ENCODE data around the gene SLC4A3.
"Not testable (repeated sequence)": the region's sequence is repeated elsewhere in the genome, so short reads cannot be mapped to it uniquely, and the experiment has no call there.

SLC4A3 gene

GRCh38 chr2:219648963-219649362 is 21.5 kb downstream of the SLC4A3 start:
- no peak for DNase-seq (ENCODE audit: low read depth)

DNA sequence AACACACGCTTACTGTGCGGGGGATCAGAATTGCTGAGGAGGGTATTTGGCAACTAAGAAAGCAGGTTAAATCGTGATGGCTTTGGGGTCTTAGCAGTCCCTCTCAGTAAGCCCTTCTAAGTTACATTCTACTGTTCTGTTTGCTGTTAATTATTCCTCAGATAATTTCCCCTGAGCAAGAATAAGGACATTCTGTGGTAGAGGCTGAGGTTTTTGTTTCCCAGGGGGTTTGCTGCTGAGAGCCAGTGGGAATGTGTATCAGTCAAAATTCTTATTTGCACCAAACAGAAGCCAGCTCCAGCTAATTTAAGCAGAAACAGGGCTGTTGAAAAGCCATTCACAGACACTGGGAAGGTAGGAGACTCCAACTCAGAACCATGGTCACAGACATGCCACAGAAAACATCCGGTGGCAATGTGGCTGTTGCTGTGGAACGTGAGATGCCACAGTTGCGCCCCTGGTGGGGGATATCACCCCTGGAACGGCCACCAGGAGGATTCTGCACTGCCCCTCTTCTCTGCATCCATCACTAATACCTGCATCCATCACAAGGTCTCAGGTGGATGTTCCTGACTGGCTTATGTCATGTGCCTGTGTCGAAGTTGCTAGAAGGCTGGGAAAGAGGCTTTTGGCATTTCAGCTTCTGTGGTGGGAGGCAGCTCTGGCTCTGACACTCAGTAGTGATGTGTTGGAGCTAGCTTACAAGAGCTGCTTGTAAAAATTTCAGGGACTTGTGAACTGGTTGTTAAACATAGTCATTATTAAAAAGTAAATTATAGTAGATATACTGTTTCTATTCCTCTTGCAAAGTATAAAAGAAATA is 23.2 kb downstream of the SLC4A3 start:
- DNase-seq (ENCODE audit: low read depth), result no peak

- not testable (repeated sequence) for DNase-seq (ENCODE audit: low read depth)
Measured at GRCh38 chr2:219651656-219652055, 24.2 kb downstream of the SLC4A3 start.

- no peak for DNase-seq (ENCODE audit: low read depth)
Measured at GRCh38 chr2:219656526-219656925, 29.1 kb downstream of the SLC4A3 start.

DNA sequence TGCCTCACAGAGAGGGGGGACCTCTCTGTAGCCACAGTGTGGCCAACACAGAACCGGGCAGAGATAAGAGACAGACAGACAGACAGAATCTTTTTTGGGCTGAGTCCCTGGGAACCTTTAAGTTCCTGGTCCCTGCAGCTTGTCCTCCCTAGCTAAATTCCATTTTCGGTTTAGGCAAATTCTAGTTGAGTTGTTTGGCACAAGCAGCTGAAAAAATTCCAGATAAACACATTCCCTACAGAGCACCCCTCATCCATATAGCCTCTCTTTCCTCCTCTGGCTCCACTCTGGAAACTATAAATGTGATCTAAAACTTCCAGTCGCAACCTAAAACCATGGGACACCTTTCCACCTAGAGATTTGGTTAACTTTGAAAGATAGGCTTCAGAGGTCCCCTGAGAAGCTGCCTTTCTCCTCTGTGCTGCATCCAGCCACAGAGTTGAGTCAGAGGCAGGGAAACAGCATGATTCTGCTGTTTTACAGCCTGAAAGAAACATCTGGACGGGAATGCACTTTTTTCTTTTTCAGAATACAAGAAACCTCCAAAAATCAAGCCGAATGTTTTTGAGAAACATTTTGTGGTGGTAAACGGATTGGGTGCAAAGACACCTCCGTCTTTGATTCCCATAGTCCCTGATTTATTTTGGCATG is 30.9 kb downstream of the SLC4A3 start:
- DNase-seq (ENCODE audit: low read depth), result no peak

- no peak for DNase-seq (ENCODE audit: low read depth)
Measured at GRCh38 chr2:219658874-219659273, 31.4 kb downstream of the SLC4A3 start.

DNA sequence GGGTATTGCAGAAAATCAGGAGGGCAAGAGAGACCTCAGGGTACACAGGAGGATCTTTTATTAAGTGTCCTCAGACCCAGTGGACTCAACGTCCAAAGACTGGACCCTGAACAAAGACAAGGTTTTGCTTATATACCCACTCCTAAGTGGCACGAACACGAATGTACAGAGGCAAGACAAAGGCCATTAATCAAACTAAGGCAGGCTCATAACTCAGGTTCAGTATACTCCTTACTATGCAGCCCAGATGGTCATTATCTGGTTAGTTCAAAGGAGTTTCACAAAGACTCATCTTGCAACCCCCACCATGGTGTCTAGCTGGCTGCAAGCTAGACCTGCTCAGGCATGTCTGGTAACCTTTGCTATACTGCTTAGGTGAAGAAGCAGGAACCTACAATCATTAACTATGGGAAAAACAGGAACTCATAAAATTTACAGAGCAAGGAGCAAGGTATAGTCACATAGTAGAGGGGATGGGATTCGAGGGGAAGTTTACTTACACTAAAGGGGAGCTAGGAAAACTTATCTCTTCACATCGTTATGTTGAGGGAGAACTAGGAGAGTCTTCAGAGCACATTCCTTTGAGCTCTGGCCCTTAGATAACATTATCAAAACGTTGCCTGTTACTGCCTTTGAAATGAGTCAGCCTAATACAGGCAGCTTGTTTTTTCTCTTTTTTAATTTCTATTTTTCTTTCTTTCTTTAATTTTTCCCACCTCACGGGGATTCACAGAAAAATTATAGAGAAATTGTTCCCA is 33.9 kb downstream of the SLC4A3 start:
- DNase-seq (ENCODE audit: low read depth), result no peak

DNA sequence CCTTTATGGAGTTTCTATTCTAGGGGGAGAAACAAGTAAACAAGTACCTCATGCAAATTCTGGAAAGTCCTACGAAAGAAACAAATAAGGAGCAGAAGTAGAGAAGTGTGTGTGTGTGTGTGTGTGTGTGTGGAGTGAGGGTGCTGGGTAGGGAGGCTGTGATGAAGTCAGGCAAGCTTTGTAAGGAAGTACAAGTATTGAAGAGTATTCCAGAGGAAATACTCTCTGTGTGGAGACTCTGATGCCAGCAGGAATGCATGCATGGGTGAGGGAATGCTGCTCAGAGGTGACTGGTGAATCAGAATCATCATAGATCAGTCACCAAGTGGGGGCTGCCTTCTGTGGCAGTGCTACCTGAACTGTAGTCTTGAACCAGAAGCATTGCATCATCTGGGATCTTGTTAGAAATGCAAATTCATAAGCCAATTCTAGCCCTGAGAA is 34.5 kb downstream of the SLC4A3 start:
- no peak for DNase-seq (ENCODE audit: low read depth)

DNA sequence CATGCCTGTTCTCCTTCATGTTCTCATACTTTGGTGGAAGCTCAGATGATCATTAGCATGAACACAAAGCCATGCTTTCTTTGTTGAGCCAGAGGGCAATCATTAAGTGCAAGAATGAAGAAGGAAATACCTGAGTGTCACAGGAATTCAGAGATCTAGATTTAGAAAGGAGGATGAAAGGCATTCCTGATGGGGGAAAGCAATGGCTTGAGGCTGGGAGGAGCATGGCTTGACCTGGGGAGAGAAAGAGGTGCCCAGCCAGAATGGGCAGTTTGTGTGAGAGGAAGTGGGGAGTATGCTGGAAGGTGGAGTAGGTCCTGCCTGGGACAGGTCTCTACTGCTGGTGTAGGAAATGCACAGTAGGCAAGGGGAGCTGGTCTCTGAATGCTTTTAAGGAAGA is 35.1 kb downstream of the SLC4A3 start:
- no peak for DNase-seq (ENCODE audit: low read depth)

DNA sequence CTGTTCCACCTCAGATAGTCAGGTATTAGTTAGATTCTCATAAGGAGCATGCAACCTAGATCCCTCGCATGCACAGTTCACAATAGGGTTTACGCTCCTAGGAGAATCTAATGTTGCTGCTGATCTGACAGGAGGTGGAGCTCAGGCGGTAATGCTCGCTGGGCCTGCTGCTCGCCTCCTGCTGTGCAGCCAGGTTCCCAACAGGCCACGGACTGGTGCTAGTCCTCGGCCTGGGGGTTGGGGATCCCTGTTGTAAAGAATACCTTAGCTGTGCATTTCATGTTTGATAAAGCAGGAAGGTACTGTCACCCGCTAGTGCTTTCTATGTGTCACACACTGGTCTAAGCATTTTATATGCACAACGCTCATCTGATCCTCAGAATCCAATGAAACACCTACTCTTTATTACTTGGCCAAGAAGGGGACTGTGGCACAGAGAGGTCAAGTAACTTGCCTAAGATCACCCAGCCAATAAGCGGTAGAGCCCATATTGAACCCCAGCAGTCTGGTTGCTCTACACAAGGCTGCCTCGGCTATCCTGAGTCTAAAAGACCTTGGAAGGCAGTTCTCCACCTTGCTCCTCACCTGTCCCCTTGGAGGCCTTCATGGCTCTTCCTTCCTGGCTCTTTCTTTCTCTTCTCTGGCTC is 35.8 kb downstream of the SLC4A3 start:
- DNase-seq (ENCODE audit: low read depth), result no peak

GRCh38 chr2:219664041-219664440 is 36.6 kb downstream of the SLC4A3 start:
- no peak for DNase-seq (ENCODE audit: low read depth)

DNA sequence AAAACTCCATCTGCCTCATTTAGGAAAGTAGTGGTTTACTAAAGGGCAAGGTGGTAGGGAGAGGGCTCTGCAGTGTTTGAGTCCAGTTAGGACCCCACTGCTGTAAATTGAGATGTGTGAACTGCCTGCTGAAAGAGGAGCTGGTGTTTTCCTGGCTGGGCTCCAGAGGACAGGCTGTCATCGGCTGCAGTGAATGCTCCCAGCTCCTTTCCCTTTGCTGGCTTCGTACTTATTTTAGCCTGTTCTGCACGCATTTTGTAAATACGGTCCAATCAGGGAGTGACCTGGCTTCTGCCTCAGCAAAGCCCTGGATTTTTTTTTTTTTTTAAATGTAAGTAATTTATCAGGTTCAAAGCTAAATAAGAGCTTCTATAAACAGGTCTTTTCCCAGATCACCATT is 37.5 kb downstream of the SLC4A3 start:
- DNase-seq (ENCODE audit: low read depth), result no peak

DNA sequence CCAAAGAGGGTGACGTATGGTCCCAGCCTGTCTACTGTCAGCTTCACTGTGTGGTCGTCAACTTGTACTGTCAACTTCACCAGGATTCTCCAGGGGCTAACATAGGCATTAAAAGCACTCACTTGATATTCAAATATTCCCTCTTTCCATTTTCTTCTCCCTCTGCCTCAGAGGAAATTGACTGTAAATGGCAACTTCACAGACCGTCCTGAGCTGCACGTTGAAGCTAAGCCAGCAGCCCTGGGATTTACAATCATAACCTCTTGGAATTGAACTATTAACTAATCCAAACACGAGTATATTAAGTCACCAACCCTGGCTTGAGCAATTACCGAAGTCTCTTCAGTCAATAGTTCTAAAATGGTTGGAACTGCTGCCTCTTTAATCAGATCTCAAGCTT is 38.5 kb downstream of the SLC4A3 start:
- DNase-seq (ENCODE audit: low read depth), result no peak

GRCh38 chr2:219668316-219668715 is 40.9 kb downstream of the SLC4A3 start:
- no peak for DNase-seq (ENCODE audit: low read depth)

GRCh38 chr2:219670386-219670785 is 43.0 kb downstream of the SLC4A3 start:
- no peak for DNase-seq (ENCODE audit: low read depth)

DNA sequence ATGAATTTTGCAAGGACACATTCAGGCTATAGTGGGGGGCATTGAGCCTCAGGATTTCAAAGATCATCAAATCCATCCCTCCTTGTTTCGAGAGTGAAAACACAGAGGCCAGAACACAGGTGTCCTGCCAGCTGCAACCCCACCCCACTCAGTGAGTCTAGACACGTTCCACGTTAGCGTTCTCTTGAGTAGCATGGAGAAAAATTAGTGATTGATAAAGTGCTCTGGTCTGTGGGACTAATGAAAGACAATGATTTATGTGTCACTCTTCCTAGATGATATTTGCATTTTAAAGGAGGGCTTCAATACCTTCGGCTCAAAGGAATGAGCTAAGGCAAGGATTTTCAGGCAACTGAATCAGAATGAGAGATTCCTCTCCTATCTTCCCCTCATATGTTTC is 43.8 kb downstream of the SLC4A3 start:
- DNase-seq (ENCODE audit: low read depth), result no peak

GRCh38 chr2:219672406-219672805 is 45.0 kb downstream of the SLC4A3 start:
- DNase-seq (ENCODE audit: low read depth), result no peak

- no peak for DNase-seq (ENCODE audit: low read depth)
Measured at GRCh38 chr2:219675221-219675620, 47.8 kb downstream of the SLC4A3 start.

DNA sequence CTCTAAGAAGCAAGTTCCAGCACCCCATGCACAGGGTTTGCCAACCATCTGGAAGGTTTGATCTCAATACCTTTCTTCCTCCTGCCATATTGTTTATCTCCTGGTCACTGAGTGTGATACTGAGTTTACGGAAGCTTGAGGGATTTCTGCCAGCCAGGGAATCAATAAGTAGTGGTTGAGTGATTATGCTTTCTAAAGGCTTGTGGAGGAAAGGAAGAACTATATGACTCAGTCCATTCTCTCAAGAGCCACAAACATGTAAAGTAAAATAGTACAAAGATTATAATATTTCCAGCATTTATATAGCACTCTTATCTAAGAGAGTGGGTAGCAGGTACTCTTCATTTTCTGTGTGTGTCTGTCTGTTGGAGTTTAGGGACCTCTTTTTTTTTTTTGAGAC is 49.2 kb downstream of the SLC4A3 start:
- no peak for DNase-seq (ENCODE audit: low read depth)

DNA sequence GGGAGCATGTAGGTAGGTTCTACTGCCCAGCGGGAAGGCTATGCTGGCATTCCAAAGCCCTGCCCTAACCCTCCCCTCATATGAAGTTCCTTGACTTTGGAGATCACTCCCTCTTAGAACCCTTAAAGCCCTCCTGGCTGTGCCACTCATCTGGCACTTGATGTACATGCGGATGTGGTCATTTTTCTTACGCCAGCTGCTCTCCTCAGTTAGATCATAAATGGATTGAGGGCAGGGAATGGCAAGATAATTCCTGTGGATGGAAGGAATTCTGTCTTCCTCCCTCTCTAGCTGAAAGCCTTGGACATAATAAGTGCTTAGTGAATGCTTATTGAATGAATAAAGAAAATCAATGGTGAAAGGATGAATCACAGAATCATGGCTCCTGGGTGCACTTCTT is 51.6 kb downstream of the SLC4A3 start:
- DNase-seq (ENCODE audit: low read depth), result no peak

DNA sequence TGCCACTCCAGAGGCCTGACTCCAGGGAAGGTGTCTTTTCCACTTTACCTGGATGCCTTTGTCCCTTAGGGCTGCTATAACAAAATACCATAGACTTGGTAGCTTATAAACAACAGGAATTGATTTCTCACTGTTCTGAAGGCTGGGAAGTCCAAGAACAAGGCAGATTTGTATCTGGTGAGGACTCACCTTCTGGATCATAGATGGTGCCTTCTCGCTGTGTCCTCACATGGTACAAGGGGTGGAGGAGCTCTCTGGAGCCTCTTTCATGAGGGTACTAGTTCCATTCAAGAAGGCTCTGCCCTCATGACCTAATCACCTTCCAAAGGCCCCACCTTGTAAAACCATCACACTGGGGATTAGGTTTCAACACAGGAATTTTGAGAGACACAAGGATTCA is 52.1 kb downstream of the SLC4A3 start:
- no peak for DNase-seq (ENCODE audit: low read depth)

GRCh38 chr2:219680958-219681693 is 53.7 kb downstream of the SLC4A3 start:
- no peak for DNase-seq (ENCODE audit: low read depth)
